ENCODE data around the gene FOXB1. TPM values are rescaled to one million over a fixed set of nuclear protein-coding genes. Genes with fewer than 3 reads are reported as not detected.

Gene FOXB1
- total RNA-seq, result not detected in 3 replicates
- long read RNA-seq, result 0 reads

GRCh38 chr15:60004009-60004845, at the start of gene FOXB1:
Gene FOXB1 (plus strand): TSS chr15:60004311. CDS start chr15:60004964, 653 bp downstream.
- Mint-ChIP-seq H3K4me1 (ENCODE audit: low read depth) (peaks cover 27% of the 10 kb centered on the region), H3K36me3 (ENCODE audit: low read depth) (peaks cover 1% of the 10 kb centered on the region), H3K27me3 (ENCODE audit: low read depth) (peaks cover 86% of the 10 kb centered on the region), H3K4me3 (ENCODE audit: unreplicated experiment) (peak within 1 kb of the TSS; percentile 47), H3K9me3 (ENCODE audit: low read depth) (no peaks in the 10 kb centered on the region), H3K27ac (ENCODE audit: unreplicated experiment) (no peak within 1 kb of the TSS)
- no peak for DNase-seq (ENCODE audit: low spot score)
- TF ChIP-seq CTCF (IDR thresholded peaks at IDR 0.05), result peak; percentile 28

DNA sequence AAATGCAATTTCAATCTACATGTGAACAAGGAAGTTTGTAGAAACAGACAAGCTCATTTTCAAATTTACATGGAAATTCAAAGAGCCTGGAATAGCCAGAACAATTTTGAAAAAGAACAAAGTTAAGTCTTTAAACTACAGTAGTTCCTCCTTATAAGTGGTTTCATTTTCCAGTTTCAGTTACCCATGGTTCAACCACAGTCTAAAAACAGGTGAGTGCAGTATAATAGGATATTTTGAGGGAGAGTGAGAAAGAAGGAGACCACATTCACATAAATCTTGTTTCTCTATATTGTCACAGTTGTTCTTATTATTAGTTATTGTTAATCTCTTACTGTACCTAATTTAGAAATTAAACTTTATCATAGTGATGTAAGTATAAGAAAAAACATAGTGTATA, 45.8 kb upstream of the FOXB1 start:
- TF ChIP-seq CTCF (IDR thresholded peaks at IDR 0.05), result no peak
- Mint-ChIP-seq H3K36me3 (ENCODE audit: low read depth) (peaks cover 2% of the 10 kb centered on the region), H3K4me3 (ENCODE audit: unreplicated experiment) (no peak overlapping the region), H3K9me3 (ENCODE audit: low read depth) (peaks cover 47% of the 10 kb centered on the region), H3K27ac (ENCODE audit: unreplicated experiment) (no peak overlapping the region), H3K4me1 (ENCODE audit: low read depth) (no peaks in the 10 kb centered on the region), H3K27me3 (ENCODE audit: low read depth) (peaks cover 5% of the 10 kb centered on the region)
- DNase-seq (ENCODE audit: low spot score), result no peak

DNA sequence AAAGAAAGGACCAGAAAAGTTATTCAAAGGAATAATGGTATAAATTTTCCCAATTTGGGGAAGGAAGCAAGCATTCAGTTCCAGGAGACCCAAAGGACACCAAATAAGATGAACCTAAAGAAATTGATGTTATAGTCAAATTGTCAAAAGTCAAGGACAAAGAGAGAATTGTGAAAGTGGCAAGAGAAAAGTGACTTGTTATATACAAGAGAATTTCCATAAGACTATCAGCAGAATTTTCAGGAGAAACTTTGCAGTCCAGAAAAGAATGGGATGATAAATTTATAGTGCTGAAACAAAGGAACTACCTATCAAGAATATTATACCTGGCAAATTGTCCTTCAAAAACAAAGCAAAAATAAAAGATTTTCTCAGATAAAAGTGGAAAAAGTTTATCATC, 43.8 kb upstream of the FOXB1 start:
- no peak overlapping the region for H3K4me3 Mint-ChIP-seq (ENCODE audit: unreplicated experiment)
- no peak for TF ChIP-seq CTCF (IDR thresholded peaks at IDR 0.05)

DNA sequence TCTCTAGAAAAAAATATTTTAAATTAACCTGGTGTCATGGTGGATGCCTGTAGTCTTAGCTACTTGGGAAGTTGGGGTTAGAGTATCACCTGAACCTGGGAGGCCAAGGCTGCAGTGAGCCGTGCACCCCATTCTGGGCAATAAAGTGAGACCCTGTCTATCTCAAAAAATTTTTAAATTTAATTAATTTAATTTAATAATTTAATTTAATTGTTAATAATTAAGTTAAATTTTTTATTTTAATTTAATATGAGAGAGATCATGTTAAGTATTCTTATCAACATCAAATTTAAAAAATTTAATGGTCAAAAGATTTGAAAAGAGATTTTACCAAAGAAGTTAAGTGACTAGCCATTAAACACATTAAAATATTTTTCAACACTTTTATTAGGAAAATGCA, 40.8 kb upstream of the FOXB1 start:
- H3K9me3 Mint-ChIP-seq (ENCODE audit: low read depth), result peaks cover 40% of the 10 kb centered on the region
- no peak overlapping the region for H3K4me3 Mint-ChIP-seq (ENCODE audit: unreplicated experiment)
- no peak for DNase-seq (ENCODE audit: low spot score)
- H3K27ac Mint-ChIP-seq (ENCODE audit: unreplicated experiment), result no peak overlapping the region
- peaks cover 2% of the 10 kb centered on the region for H3K36me3 Mint-ChIP-seq (ENCODE audit: low read depth)
- no peak for TF ChIP-seq CTCF (IDR thresholded peaks at IDR 0.05)
- no peaks in the 10 kb centered on the region for H3K4me1 Mint-ChIP-seq (ENCODE audit: low read depth)
- peaks cover 4% of the 10 kb centered on the region for H3K27me3 Mint-ChIP-seq (ENCODE audit: low read depth)

More for the DNA sequence above, 43.8 kb upstream of the FOXB1 start:
- H3K27ac Mint-ChIP-seq (ENCODE audit: unreplicated experiment), result no peak overlapping the region
- peaks cover 5% of the 10 kb centered on the region for H3K27me3 Mint-ChIP-seq (ENCODE audit: low read depth)
- DNase-seq (ENCODE audit: low spot score), result no peak
- H3K9me3 Mint-ChIP-seq (ENCODE audit: low read depth), result peaks cover 53% of the 10 kb centered on the region
- no peaks in the 10 kb centered on the region for H3K4me1 Mint-ChIP-seq (ENCODE audit: low read depth)
- peaks cover 2% of the 10 kb centered on the region for H3K36me3 Mint-ChIP-seq (ENCODE audit: low read depth)

- no peak overlapping the region for H3K27ac Mint-ChIP-seq (ENCODE audit: unreplicated experiment)
Measured at GRCh38 chr15:59963925-59964324, 40.2 kb upstream of the FOXB1 start.

More at GRCh38 chr15:59963925-59964324, 40.2 kb upstream of the FOXB1 start:
- no peak overlapping the region for H3K4me3 Mint-ChIP-seq (ENCODE audit: unreplicated experiment)
- no peak for TF ChIP-seq CTCF (IDR thresholded peaks at IDR 0.05)
- peaks cover 2% of the 10 kb centered on the region for H3K36me3 Mint-ChIP-seq (ENCODE audit: low read depth)
- H3K9me3 Mint-ChIP-seq (ENCODE audit: low read depth), result peaks cover 41% of the 10 kb centered on the region
- H3K27me3 Mint-ChIP-seq (ENCODE audit: low read depth), result peaks cover 7% of the 10 kb centered on the region
- H3K4me1 Mint-ChIP-seq (ENCODE audit: low read depth), result no peaks in the 10 kb centered on the region
- no peak for DNase-seq (ENCODE audit: low spot score)

Data from chondrocyte (in vitro differentiated cells).